ENCODE results near the gene RPS6KA5.

RPS6KA5 gene

DNA sequence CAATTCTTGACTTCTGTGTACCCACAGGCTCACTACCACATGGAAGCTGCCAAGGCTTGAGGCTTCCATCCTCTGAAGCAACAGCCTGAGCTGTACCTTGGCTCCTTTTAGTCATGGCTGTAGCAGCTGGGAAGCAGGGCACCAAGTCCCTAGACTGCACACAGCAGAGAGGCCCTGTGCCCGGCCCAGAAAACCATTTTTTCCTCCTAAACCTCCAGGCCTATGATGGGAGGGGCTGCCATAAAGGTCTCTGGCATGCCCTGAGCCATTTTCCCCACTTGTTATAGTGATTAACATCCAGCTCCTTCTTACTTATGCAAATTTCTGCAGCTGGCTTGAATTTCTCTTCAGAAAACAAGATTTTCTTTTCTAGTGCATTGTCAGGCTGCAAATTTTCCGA is 121.8 kb downstream of the RPS6KA5 start:
- no peak for DNase-seq (ENCODE audit: low spot score)

DNA sequence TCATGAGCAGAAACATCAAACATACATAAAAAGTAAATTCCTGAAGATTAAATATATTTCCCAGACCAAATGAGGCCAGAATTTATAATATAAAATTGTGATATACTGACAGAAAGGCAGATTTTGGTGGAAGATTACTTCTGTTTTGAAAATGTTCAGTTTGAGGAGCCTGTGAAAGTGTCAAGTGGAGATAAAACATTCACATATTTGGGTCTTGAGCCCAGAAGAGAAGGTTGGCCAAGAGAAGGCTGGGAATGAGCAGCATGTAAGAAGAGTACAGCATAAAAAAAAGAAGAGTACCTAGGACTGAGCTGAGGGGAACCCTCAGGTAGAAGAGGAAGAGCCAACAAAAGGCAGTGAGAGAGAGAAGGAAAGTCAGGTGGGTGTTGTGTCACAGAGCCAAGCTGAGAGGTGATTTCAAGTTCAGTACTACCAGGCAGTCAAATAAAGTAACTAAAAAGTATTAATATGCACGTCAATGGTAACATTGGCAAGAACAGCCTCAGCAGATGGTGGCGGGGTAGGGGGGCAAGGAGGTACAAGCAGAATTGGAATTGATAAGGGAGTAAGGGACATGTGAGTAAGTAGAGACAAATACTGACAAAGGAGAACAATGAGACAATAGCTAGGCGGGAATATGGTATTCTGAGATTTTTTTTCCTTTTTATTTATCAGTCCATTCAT is 123.5 kb downstream of the RPS6KA5 start:
- no peak for DNase-seq (ENCODE audit: low spot score)

DNA sequence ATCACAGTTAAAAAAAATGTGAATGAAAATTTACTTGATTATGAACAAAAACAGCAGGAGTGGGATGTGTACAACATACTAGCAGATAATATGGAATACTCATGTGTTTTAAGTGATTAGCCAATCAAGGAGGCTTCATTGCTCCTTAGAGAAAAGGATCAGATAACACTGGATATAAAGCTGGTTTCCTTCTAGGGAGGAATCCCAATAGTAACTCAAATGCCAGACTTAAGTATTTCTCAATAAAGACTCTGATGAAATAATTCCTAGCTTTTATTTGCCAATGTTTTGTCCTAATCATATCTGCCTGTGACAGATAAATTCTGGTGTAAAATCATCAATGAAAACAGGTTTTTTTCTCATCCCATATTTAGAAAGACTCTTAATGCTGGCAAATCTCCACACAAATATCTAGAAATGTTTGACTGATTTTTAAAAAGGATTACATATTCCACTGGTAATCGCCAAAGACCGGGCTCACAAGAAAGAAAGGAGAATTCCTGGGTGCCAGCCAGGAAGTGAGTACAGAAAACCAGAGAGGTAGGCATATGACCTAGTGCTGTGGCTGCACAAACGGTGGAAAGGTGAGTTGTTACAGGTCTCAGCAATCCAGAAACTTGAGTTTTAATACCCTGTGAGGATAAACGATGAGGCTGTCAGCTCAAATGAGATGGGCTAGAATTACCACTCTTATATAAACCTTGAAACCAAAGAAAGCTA is 135.7 kb downstream of the RPS6KA5 start:
- no peak for DNase-seq (ENCODE audit: low spot score)

DNA sequence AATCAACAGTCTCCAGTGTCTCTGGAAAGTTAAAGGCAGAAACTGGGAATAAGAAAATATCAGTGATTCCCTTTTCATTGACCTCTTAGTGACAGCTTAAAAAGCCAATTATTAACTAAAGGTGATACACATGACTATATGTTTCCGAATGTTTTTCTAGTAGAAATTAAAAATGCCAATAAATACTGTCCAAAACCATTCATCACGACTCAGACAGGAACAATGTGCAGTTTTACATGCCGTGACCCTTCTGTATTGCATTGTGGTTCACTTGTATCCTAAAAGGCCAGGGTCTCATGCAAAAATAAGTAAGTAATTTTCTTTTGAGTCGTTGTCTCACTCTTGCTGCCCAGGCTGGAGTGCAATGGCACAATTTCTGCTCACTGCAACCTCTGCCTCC is 138.3 kb downstream of the RPS6KA5 start:
- no peak for DNase-seq (ENCODE audit: low spot score)

DNA sequence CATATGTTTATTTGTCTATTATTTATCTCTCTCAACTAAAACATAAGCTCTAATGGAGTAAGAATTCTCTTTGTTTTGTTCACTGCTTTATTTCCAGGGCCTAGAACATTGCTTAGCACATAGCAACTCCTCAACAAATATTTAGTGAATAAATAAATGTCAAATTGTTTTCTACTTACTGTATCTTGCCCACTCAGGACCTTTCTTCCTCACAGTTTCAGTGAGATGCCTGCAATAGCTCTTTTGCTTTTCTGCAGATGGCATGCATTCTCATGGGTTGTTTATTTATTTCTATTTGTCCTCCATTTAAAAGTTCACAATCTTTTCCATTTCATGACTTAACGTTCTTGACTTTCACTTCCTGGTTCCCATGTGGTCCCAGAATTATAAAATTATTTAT is 149.3 kb downstream of the RPS6KA5 start:
- DNase-seq (ENCODE audit: low spot score) = no peak

DNA sequence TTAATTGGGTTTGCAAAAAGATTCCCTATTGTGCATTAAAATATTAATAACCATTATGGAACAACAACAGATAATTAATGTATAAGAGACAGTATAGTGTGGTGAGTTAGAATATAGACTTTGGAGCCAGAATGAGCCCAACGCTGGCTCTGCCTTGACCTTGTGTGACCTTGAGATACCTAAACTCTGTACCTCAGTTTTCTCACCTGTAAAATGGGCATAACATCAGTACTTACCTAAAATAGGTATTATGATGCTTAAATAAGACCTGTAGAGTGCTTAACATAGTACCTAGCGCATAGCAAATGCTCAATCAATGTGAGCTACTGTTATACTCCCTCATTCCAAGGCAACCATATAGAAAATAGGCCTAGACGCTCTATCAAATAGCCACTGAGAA is 153.3 kb downstream of the RPS6KA5 start:
- no peak for DNase-seq (ENCODE audit: low spot score)

DNA sequence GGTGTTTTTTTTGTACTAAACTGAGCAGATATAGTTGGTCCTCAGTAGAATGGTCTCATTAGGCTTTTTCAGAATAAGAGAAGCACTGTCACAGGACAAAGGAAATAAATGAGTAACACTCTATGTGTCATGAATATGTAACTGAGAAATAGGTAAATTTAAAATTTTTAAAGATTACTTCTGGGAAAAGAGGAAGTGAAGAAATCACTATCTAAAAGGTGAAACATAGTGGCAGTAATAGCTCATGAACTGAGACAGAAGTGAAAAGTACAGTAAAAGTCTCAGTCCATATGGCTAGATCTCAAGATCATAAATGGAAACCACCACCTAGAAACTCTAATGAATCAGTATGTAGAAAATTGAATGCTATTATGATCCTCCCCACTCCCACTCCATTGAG is 154.9 kb downstream of the RPS6KA5 start:
- peak; percentile 11 for DNase-seq (ENCODE audit: low spot score)

DNA sequence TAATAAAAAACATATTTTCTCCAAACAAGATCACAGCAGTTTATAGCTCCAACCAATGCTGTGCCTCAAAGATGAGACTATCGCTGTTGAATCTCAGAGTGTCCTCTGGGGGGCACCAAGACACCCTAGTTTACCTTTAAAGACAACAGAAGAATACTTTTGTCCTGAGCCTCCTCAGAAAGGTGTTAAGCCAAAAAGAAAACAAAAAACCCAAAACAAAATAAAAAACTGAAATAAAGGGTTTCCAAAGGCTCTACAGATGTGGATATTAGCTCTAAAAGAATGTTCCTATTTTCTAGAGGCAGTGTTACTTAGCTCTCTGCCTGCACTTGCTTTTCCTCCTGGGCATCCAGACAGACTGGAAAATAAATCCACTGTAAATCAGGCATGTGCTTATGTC is 157.3 kb downstream of the RPS6KA5 start:
- DNase-seq (ENCODE audit: low spot score) = peak; percentile 57

DNA sequence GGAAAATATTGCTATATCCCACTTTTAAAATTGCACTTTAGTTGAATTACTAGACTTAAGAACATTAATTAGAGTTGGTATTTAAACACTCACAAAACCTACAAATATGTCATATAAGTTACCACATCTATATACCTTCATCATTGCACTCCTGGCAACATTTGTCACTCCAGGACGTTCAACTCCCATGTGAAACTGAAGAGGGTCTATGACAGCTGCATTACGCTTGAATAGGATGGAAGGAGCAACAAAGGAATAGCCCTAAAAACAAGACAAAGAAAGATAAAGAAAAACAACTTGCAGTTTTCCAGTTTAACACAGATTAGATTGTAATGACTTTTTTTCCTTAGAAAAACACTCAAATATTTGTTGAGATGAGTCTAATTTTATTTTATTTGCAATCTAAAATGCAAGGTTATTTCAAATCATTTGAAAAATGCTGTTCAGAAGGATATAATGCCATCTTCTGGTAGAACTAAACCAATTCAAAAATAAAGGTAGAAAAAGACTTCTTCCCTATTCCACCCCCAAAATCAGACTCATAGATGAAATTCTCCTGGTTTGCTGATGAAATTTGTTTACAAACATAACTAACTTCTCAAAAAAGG is 159.9 kb downstream of the RPS6KA5 start:
- peak; percentile 30 for DNase-seq (ENCODE audit: low spot score)

DNA sequence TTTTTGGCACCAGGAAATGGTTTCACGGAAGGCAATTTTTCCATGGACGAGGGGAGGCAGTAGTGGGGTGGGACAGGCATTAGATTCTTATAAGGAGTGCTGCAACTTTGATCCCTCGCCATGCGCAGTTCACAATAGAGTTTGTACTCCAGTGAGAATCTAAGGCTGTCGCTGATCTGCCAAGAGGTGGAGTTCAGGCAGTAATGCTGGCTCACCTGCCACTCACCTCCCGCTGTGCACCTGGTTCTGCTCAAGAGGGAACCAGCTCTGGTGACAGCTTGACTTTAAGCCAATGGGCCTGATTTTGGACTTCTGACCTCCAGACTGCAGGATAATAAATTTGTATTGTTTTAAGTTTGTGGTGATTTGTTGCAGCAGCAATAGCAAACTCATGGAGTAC is 163.4 kb downstream of the RPS6KA5 start:
- DNase-seq (ENCODE audit: low spot score) = no peak

DNA sequence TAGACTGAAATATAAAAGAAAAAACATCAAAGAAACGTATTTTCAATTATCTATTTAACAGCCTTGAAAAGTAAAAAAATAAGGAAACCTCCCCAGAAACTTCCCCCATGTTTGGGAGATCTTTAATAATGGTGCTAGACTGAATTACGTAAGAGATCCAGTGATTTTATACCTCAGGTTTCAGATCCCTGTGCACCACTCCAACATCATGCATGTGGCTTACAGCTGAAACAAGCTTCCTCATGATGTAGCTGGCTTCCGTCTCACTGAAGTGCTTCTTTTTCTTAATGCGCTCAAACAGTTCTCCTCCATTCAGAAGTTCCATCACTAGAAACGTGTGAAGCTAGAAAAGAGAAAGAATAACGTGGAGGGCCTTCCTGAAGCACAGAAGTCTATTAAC is 166.2 kb downstream of the RPS6KA5 start:
- no peak for DNase-seq (ENCODE audit: low spot score)

DNA sequence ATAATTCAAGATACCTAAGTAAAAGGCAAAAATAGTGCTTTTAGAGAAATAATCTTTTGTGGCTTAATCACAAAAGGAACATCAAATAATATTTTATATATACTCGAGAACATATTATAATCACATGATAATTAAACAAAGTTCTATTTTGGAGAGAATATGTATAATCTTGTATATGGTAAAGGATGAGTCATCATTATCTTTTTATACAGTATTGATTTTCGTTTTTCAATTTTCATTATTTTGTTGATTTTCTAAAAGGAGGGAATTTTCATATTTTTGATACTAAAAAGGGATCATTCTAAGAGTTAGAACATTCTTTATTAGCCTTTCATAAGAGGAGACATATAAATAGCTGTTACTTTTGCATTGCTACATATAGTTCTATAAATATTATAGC is 166.9 kb downstream of the RPS6KA5 start:
- no peak for DNase-seq (ENCODE audit: low spot score)

DNA sequence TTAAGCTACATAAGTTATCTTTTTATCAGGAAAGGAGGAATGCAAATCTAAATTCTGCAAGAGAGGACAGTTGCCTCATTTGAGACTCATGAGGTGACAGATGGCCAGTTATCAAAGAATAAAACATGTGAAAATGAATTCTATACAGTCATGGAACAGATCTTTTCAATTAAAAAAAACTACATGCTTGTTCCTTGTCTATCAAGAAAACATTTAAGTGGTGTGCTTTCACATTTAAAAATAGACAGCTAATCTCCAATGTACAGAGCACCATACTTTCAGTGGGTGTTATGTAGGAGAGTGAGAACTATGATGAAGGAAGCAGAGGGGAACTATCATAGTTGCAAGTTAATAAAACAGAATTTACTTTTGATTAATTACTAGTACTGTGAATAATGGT is 167.5 kb downstream of the RPS6KA5 start:
- no peak for DNase-seq (ENCODE audit: low spot score)

DNA sequence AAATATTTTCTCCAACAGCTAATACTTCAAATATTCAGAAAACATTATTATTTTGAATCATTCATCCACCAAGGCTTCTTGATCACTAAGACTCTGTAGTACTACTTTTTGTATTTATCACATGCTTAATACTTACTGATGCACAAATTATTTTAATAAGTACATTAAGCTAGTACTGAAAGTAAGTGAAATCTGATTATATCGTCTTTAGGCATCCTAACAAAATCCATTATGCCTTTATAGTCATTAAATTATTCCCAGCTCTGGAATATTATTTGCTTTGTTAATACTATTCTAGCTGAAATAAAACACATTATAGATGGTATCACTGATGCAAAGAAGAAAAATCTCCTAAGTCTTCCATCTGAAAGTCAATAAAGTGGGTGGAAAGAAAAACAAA is 169.1 kb downstream of the RPS6KA5 start:
- no peak for DNase-seq (ENCODE audit: low spot score)

DNA sequence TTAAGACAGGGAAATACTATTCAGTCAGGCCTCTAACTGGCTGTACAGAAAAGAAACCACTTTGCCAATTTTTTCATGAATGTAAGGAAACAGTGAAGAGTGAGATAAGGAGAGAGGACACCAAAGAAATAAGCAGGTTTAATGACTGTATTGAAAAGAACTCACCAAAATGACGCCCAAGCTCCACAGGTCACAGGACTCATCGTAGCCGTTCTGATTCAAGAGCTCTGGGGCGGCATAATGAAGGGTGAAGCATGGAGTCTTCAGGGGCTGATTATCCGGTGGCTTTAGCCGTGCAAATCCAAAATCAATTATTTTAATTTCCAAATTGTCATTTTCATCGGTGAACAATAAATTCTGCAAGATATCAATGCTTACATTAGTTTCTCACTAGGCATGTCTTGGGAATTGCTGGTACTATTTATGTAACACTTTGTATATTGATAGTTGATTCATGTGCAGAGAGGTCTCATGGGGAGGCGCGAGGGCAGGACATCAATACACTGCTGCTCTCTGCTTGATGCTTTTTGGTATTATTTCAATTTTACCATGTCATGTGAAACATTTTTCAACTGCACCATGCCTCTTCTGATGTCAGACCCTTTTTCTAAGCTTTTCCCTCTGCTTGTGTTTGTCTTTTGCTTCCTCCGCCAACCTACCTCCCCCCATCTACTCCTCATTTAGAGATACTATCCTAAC is 170.0 kb downstream of the RPS6KA5 start:
- no peak for DNase-seq (ENCODE audit: low spot score)

DNA sequence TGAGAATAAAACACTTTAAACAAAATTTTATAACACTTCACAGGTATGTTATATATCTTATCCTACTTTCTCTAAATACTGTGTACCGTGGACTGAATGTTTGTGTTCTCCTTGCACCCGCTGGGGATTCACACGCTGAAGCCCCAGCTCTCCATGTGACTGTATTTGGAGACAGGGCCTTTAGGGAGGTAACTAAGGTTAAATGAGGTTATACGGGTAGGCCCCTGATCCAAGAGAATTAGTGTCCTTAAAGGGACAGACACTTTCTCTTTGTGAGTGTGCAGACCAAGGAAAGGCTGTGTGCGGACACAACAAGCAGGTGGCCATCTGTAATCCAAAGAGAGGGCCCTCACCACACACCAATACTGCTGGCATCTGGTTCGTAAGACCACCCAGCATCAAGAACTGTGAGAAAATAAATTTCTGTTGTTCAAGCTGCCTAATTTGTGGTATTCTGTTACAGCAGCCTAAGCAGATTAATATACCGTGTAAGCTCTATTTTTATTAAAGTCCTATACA is 174.1 kb downstream of the RPS6KA5 start:
- no peak for DNase-seq (ENCODE audit: low spot score)

DNA sequence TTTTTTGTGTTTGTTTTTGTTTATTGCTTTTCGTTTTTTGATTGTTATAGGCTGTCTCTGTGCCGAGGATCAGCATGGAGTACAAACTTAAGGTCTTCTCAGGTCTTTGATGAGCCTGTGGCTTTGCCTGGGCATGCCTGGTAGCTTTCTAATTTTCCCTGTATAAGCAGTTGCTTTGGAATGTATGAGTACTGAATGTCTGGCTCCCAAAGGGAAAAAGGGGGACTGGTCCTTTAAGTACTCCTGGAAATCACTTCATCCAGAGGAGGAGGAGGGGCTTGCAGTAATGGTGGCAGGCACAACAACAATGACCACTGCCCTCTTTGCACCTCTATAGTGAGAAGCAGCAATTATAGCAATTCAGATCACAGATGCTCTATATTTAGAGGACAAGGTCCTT is 176.7 kb downstream of the RPS6KA5 start:
- DNase-seq (ENCODE audit: low spot score) = no peak

DNA sequence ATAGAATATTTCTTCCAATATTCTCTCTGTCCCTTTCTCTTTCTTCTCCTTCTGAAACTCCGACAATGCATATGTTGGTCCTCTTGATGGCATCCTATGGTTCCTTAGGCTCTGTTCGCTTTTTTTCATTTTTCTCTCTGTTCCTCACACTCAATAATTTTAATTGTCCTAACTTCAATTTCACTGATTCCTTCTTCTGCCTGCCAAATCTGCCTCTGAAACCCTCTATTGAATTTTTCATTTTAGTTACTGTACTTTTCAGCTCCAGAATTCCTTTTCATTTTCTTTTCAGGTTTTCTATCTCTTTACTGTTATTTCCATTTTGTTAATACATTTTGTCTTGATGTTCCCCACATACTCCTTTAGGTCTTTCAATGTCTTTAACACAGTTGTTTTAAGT is 177.2 kb downstream of the RPS6KA5 start:
- no peak for DNase-seq (ENCODE audit: low spot score)

DNA sequence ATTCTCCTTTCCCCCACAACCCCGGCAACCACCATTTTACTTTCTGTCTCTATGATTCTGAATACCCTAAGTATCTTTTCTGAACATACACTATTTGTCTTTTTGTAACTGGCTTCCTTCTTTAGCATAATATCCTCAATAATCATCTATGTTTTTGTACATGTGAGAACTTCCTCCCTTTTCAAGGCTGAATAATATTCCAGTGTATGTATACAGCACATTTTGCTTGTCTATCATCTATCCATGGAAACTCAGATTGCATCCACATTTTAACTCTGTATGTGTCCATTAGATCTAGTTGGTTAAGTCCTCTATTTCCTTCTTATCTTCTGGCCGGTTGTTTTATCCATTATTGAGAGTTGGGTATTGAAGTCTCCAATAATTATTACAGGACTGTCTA is 180.2 kb downstream of the RPS6KA5 start:
- no peak for DNase-seq (ENCODE audit: low spot score)

DNA sequence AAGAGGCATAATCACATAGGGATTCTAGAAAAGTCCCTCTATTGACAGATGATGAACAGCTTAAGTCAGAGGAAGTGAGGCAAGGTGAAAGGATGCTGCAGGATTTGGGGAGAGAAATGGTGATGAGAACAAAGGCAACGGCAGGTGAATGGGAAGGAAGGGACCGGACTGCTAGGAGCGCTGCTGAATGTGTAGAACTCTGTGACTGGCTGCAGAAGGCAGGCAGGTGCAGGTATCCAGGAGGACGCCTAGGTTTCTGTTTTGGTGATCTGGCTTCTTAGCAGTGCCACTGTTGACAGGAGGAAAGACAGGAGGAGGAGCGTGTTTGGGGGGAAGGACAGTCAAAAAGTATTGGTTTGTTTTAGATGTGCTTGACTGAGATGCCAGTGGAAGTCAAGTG is 185.8 kb downstream of the RPS6KA5 start:
- no peak for DNase-seq (ENCODE audit: low spot score)

DNA sequence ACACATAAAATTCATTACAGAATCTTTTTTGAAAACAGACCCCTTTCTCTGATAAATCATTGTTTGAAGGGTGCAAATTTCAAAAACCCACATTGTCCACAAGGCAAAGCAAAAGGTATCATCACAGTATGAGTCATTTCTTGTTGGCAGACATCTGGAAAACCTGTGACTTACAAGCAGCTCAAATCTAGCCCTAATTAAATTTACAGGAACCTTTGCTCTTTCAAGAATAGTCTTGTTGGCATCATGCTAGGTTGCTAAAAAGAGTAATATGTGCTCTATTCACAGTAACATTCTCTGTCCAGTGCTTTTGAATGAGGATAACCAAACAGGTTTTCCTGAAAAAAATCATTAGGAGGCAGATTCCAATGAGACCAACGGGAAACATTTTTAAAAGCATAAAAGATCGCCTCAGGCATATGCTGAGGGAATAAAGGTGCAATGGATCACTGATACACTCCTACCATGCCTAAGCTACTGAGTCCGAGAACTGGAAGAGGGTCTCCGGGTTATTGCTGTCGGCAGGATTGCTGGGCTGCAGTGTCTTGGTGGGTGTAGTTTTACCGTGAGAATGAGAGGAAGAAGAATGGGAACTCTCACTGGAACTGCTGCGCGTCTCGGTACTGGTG is 188.7 kb downstream of the RPS6KA5 start:
- DNase-seq (ENCODE audit: low spot score) = no peak

DNA sequence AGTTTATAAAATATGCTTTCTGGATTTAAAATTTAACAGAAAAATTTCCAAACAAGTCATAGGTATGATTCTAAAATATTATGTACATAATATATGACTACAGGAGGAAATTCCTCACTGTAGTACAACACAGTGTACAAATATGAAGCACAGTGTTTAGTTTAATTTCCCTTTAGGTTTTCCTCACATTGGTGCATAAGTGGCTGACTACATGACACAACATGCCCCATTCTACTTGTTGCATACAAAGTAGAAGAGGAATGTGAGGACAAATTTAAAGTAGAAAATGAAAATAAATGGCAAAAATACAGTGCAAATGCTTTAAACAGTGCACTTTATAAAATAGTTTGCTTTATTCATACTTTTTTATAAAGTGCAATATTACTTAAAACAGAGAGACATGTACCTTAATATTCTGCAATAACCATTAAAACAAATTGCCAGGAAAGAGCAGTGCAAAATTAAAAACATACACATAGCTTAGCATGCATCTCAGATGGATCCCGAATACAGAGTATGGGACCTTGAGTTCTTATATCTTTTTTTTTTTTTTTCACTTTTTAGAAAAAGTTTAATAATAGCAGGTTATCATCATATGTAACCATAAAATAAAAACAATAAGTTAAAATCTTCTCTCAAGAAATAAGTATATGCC is 189.4 kb downstream of the RPS6KA5 start:
- no peak for DNase-seq (ENCODE audit: low spot score)

Measured in kidney capillary endothelial cell (primary cell).